GM21526 (cell line): ENCODE results near the gene CUBN.

ENCODE experiments used
- ATAC-seq: cut with Tn5 transposase; IDR thresholded peaks from one replicate; pipeline ENCODE4 v1.9.1; 2021; ENCODE audit warnings: moderate library complexity; ENCODE audit not compliant: unreplicated experiment, low FRiP score

CUBN gene

GRCh38 chr10:17112566-17112965, 17.0 kb downstream of the CUBN start:
- no peak for ATAC-seq

GRCh38 chr10:17109475-17110207, 20.0 kb downstream of the CUBN start:
- ATAC-seq: no peak

GRCh38 chr10:17109046-17109445, 20.6 kb downstream of the CUBN start:
- no peak for ATAC-seq

- ATAC-seq: no peak
Measured at GRCh38 chr10:17106991-17107390, 22.6 kb downstream of the CUBN start.

- no peak for ATAC-seq
Measured at GRCh38 chr10:17101910-17102266, 27.7 kb downstream of the CUBN start.

- no peak for ATAC-seq
Measured at GRCh38 chr10:17101257-17101909, 28.2 kb downstream of the CUBN start.

- no peak for ATAC-seq
Measured at GRCh38 chr10:17100586-17100985, 29.0 kb downstream of the CUBN start.

- no peak for ATAC-seq
Measured at GRCh38 chr10:17098012-17098411, 31.6 kb downstream of the CUBN start.

GRCh38 chr10:17094844-17095243, 34.8 kb downstream of the CUBN start:
- no peak for ATAC-seq

- ATAC-seq: no peak
Measured at GRCh38 chr10:17092986-17093803, 36.4 kb downstream of the CUBN start.

- no peak for ATAC-seq
Measured at GRCh38 chr10:17092216-17092944, 37.2 kb downstream of the CUBN start.

- ATAC-seq: no peak
Measured at GRCh38 chr10:17088118-17088806, 41.3 kb downstream of the CUBN start.

- ATAC-seq: no peak
Measured at GRCh38 chr10:17086865-17087367, 42.7 kb downstream of the CUBN start.

- ATAC-seq: no peak
Measured at GRCh38 chr10:17085011-17085725, 44.4 kb downstream of the CUBN start.

GRCh38 chr10:17084258-17084657, 45.4 kb downstream of the CUBN start:
- ATAC-seq: no peak

GRCh38 chr10:17081431-17081830, 48.2 kb downstream of the CUBN start:
- ATAC-seq: no peak

- ATAC-seq: no peak
Measured at GRCh38 chr10:17077890-17078289, 51.7 kb downstream of the CUBN start.

GRCh38 chr10:17077346-17077781, 52.2 kb downstream of the CUBN start:
- ATAC-seq: no peak

GRCh38 chr10:17076626-17077345, 52.8 kb downstream of the CUBN start:
- ATAC-seq: no peak
